Measurements from ENCODE around the gene BCDIN3D.

Gene BCDIN3D

DNA sequence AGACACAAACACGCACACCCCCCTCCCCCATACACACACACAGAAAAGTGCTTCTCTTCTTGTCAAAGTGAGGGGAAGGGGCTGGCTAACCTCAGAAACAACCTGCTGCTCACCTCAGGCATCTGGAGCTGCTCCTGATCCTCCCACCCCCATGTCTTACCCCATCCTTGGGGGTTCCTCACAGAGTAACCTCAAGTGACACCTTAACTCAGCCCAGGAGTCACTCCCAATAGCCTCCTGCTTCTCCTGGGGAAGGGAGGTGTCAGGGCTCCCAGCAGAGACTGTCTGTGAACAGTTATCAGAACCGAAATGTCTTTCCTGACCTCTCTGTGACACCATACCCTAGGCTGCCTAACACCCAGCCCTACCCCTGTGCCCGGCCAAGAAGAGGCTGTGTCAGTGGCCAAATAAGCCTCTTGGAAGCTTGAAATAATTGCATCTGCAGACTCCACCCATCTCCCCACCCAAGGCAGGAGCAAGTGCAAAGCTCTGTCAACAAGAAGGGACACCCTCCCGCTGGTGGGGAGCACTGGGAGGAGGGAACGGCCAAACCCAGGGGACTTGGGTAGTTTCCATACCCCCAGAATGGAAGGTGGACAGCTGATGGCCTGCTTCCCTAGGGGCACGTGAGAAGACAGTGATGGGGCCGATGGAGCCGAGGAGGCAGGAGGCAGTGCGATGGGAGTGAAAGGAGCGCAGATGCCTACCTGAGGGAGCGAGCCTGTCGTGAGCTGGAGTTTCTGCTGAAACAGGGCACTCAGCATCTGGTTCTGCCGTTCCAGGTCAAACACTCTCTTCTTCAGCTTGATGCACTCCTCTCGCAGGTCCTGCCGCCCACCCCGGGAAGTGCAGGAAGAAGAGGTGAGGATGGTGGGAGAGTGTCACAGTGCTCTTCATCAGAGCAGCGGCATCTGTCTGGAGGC is 41.5 kb downstream of the BCDIN3D start:
- ChIA-PET POLR2A (no interaction called here), CTCF (interaction anchor here (1.4 to 3.5 kb wide), 3 partner anchors 24 to 39 kb away, joined by 3 to 21 read pairs (median 10); no protein-coding TSS in a partner anchor)
- no peak overlapping the region for H3K4me3 ChIP-seq (ENCODE audit: low read depth, low read length)
- no peak for DNase-seq (ENCODE audit: low read depth, low spot score)
- TF ChIP-seq, protein P1, sequence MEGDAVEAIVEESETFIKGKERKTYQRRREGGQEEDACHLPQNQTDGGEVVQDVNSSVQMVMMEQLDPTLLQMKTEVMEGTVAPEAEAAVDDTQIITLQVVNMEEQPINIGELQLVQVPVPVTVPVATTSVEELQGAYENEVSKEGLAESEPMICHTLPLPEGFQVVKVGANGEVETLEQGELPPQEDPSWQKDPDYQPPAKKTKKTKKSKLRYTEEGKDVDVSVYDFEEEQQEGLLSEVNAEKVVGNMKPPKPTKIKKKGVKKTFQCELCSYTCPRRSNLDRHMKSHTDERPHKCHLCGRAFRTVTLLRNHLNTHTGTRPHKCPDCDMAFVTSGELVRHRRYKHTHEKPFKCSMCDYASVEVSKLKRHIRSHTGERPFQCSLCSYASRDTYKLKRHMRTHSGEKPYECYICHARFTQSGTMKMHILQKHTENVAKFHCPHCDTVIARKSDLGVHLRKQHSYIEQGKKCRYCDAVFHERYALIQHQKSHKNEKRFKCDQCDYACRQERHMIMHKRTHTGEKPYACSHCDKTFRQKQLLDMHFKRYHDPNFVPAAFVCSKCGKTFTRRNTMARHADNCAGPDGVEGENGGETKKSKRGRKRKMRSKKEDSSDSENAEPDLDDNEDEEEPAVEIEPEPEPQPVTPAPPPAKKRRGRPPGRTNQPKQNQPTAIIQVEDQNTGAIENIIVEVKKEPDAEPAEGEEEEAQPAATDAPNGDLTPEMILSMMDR (IDR thresholded peaks at IDR 0.05; ENCODE audit: insufficient read depth, low read length, missing control alignments), result no peak

DNA sequence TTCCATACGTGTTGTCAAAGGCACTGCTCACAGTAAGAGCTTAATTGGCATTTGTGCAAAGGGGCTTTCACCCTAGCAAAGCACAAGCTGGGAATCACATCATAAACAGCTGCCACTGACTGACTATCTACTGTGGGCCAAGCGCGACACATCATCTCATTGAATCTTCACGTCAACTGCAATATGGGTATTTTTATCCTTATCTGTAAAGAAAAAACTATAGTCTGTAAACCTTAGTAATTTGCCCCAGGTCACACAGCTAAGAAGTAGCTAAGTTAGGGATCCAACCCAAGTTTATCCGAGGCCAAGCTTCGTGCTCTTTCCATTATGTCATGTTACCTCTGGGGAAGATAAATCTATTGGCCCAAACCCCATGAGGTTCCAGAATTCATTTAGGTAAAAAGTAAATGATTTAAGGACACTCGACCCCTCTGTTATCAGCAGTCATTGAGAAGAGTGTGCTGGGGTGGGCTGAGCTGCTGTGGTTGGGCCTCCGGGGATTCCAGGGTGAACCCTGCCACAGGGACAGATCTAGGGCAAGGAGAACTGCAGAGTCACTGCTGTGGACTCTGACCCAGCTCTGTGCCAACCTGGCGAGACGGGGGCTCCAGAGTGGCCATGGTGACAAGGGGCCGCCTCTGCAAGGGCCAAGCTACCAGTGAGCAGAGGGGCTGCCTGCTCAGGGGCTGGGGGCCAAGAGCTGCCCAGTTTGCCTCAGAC is 42.3 kb downstream of the BCDIN3D start:
- DNase-seq (ENCODE audit: low read depth, low spot score), result no peak
- TF ChIP-seq, protein P1 (IDR thresholded peaks at IDR 0.05; ENCODE audit: insufficient read depth, low read length, missing control alignments), result no peak
- no peak overlapping the region for H3K4me3 ChIP-seq (ENCODE audit: low read depth, low read length)
- CTCF ChIA-PET, result interaction anchor here (0.9 to 3.5 kb wide), 6 partner anchors 8 to 40 kb away, joined by 3 to 21 read pairs (median 4); no protein-coding TSS in a partner anchor
- POLR2A ChIA-PET, result interaction anchor here (0.6 kb wide), 1 partner anchor 48 kb away, joined by 3 read pairs; no protein-coding TSS in a partner anchor

DNA sequence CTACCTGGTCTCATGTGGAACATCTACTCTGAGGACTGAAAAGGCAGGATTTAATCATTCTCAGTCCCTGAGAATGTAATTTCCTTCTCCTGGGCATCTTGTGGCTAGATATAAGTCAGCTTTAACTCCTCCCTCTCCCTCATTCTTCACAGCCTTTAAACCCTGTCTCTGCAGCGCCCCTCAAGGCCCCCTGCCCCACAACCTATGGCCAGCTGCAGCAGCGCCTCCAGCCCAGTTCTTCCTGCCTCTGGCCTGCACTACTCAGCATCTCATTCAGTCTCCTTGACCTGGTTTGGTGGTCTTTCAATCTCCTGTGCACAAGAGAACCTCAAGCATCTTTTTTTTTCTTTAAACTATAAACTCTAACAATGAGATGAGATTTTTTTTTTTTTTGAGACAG is 44.0 kb downstream of the BCDIN3D start:
- ChIA-PET CTCF (interaction anchor here (2.2 to 3.5 kb wide), 2 partner anchors 21 to 41 kb away, joined by 9 to 21 read pairs; no protein-coding TSS in a partner anchor), POLR2A (interaction anchor here (0.5 kb wide), 1 partner anchor 30 kb away, joined by 3 read pairs; no protein-coding TSS in a partner anchor)
- DNase-seq (ENCODE audit: low read depth, low spot score), result no peak
- TF ChIP-seq, protein P1 (IDR thresholded peaks at IDR 0.05; ENCODE audit: insufficient read depth, low read length, missing control alignments), result no peak
- no peak overlapping the region for H3K4me3 ChIP-seq (ENCODE audit: low read depth, low read length)

DNA sequence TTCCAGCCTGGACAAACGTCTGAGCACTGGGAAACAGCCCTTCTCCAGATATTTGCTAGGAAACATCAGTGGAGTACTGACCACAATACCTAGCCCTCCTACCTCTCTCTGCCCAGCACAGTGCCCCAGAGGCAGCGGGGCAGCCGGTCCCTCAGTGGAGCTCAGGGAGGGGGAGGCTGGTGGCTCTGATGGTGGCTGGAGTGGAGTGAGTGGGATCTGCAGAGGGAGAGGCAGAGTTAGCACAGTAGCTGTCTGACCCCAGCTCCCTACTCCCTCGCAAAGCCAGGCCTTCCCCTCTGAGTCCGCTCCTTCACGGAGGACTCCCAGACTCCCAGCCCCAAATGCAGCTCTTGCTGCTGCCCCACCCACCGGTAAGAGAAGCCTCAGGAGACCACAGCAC is 44.7 kb downstream of the BCDIN3D start:
- no peak for DNase-seq (ENCODE audit: low read depth, low spot score)
- CTCF ChIA-PET, result interaction anchor here (1.3 to 2.3 kb wide), 3 partner anchors 20 to 258 kb away, joined by 3 to 9 read pairs (median 9); no protein-coding TSS in a partner anchor
- no peak overlapping the region for H3K4me3 ChIP-seq (ENCODE audit: low read depth, low read length)
- TF ChIP-seq, protein P1 (IDR thresholded peaks at IDR 0.05; ENCODE audit: insufficient read depth, low read length, missing control alignments), result no peak
- POLR2A ChIA-PET, result no interaction called here

DNA sequence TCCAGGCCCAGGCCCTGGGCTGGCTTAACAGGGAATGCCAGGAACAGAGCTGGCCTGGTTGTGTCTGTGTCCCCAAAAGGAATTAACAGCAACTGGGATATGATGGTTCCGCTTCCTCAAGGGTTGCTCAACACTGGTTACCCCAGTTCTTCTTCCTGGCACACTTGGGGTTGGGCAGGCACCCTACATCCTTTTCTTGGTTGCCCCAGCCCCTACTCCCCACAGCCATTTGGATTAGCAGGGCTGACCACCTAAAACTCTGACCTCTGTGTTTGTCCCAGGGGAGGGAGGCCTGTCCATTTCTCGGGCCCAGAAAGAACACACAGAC is 45.5 kb downstream of the BCDIN3D start:
- ChIA-PET CTCF (interaction anchor here (1.3 to 2.3 kb wide), 2 partner anchors 20 to 259 kb away, joined by 3 to 9 read pairs; no protein-coding TSS in a partner anchor), POLR2A (no interaction called here)
- TF ChIP-seq, protein P1 (IDR thresholded peaks at IDR 0.05; ENCODE audit: insufficient read depth, low read length, missing control alignments), result no peak
- H3K4me3 ChIP-seq (ENCODE audit: low read depth, low read length), result no peak overlapping the region
- no peak for DNase-seq (ENCODE audit: low read depth, low spot score)

Measured in AG04449 (cell line).